Rectal smooth muscle tissue (tissue), 1 donor: ENCODE results near the gene MBD1.
"Not testable (repeated sequence)": the region's sequence is repeated elsewhere in the genome, so short reads cannot be mapped to it uniquely, and the experiment has no call there.

Experiments used
- H3K27ac ChIP-seq: one replicate; pipeline ENCODE4 v1.7.0; 2013; ENCODE audit warnings: low read depth, low read length, inconsistent platforms
- H3K27me3 ChIP-seq: one replicate; pipeline ENCODE4 v1.7.0; 2013; ENCODE audit warnings: low read length; ENCODE audit not compliant: control insufficient read depth, insufficient read depth
- H3K36me3 ChIP-seq: one replicate; pipeline ENCODE4 v1.7.0; 2013; ENCODE audit warnings: low read length; ENCODE audit not compliant: control insufficient read depth, insufficient read depth
- H3K4me1 ChIP-seq: one replicate; pipeline ENCODE4 v1.7.0; 2013; ENCODE audit warnings: low read length; ENCODE audit not compliant: control insufficient read depth, insufficient read depth
- H3K4me3 ChIP-seq: one replicate; pipeline ENCODE4 v1.7.0; 2013; ENCODE audit warnings: low read length
- H3K9ac ChIP-seq: one replicate; pipeline ENCODE4 v1.7.0; 2013; ENCODE audit warnings: low read length

Gene MBD1

DNA sequence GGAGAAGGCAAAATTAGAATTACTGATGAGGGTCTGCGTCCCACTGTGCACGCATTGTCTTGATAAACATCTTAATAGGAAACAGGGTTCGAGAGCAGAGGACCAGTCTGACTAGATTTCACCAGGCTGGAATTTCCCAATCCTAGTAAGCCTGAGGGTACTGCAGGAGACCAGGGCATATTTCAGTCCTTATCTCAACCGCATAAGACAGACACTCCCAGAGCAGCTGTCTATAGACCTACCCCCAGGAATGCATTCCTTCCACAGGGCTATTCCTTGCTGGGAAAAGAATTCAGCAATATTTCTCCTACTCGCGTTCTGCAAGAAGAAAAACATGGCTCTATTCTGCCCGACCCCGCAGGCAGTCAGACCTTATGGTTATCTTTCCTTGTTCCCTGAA is 39.6 kb downstream of the MBD1 start:
- H3K36me3 ChIP-seq, H3K9ac ChIP-seq, H3K4me1 ChIP-seq, H3K27ac ChIP-seq, H3K4me3 ChIP-seq, H3K27me3 ChIP-seq: not testable (repeated sequence)

DNA sequence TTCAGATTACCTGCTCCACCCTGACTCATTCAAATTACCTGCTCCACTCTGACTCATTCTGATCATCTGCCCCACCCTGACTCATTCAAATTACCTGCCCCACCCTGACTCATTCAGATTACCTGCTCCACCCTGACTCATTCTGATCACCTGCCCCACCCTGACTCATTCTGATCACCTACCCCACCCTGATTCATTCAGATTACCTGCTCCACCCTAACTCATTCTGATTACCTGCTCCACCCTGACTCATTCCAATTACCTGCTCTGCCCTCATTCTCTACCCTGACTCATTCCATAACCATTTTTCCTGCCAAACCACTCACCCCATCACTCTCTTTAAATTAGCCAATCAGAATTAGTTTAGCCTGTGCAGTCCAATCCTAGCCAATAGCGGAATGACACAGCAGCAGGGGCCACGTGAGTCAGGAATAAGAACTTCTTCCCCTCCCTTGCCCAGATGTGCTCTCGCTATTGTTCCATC is 41.2 kb downstream of the MBD1 start:
- no peak overlapping the region for H3K27ac ChIP-seq
- no peaks in the 10 kb centered on the region for H3K36me3 ChIP-seq
- H3K27me3 ChIP-seq, result no peaks in the 10 kb centered on the region
- no peak overlapping the region for H3K9ac ChIP-seq
- no peaks in the 10 kb centered on the region for H3K4me1 ChIP-seq
- H3K4me3 ChIP-seq, result no peak overlapping the region

DNA sequence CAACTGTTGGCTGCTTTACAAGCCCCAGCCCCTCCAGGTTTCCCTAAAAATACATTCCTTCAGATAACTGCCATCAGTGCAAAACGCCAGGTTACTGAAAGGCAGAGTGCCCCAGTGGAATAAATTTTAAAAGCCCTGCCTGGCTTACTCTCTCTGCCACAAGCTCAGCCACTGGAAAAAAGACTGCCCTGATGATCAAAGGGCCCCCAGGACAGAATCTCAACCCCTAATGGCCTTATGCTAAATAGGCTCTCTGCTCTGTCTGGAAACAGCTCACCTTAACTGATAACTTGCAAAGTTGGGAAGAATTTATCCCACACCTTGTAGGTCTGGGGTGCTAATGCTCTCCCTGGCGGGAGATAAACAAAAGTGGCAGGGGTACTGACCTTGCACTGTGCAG is 48.9 kb downstream of the MBD1 start:
- no peaks in the 10 kb centered on the region for H3K4me1 ChIP-seq
- H3K36me3 ChIP-seq, result no peaks in the 10 kb centered on the region
- H3K9ac ChIP-seq, result no peak overlapping the region
- H3K27me3 ChIP-seq, result no peaks in the 10 kb centered on the region
- H3K27ac ChIP-seq, result no peak overlapping the region
- H3K4me3 ChIP-seq, result no peak overlapping the region

DNA sequence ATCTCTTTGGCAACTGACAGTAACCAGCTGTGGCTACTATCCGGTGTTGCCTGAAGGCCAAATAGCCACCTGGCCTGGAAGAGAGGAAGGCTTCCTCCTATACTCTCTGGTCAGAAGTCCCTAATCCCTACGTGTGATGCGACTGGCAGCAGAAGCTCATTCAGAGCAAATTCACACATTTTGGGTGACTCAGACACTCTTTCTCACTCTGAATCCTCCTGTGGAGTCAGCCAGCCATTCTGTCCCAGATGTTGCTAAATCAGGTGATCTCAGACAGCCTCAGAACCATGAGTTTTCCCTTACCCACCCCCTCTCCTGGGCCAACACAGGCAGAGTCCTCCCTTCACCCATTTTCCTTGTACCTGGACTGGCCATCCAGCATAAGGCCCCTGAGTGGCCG is 49.7 kb downstream of the MBD1 start:
- no peak overlapping the region for H3K27ac ChIP-seq
- H3K4me1 ChIP-seq, result no peaks in the 10 kb centered on the region
- H3K9ac ChIP-seq, result no peak overlapping the region
- no peaks in the 10 kb centered on the region for H3K27me3 ChIP-seq
- H3K4me3 ChIP-seq, result no peak overlapping the region
- H3K36me3 ChIP-seq, result no peaks in the 10 kb centered on the region

DNA sequence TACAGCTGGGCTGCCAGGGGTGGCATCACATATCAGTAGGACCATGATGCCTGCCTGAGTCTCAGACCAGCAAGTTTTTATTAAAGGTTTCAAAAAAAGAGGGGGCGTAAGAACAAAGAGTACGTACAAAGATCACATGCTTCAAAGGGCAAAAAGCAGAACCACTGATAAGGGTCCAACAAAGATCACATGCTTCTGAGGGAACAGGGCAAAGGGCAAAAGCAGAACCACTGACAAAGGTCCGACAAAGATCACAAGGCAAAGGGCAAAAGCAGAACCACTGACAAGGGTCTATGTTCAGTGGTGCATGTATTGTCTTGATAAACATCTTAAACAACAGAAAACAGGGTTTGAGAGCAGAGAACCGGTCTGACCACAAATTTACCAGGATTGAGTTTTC is 61.1 kb downstream of the MBD1 start:
- not testable (repeated sequence) for H3K4me1 ChIP-seq, H3K27ac ChIP-seq, H3K36me3 ChIP-seq, H3K4me3 ChIP-seq, H3K9ac ChIP-seq, H3K27me3 ChIP-seq
